Endodermal cell (in vitro differentiated cells): ENCODE data around the gene PEAR1. TPM values are rescaled to one million over a fixed set of nuclear protein-coding genes. Genes with fewer than 3 reads are reported as not detected.

ENCODE experiments used
- DNase-seq: peaks from one replicate; pipeline ENCODE4 v3.0.0-alpha.2; 2017
- H3K27ac ChIP-seq: 2 replicates; pipeline ENCODE4 v1.5.1; 2013; ENCODE audit warnings: mild to moderate bottlenecking, low read depth, low read length, moderate library complexity
- H3K27me3 ChIP-seq: 2 replicates; pipeline ENCODE4 v1.6.1; 2013; ENCODE audit warnings: mild to moderate bottlenecking, low read length, moderate library complexity; ENCODE audit not compliant: insufficient read depth, control insufficient read depth, poor library complexity, severe bottlenecking
- H3K36me3 ChIP-seq: 2 replicates; pipeline ENCODE4 v1.7.0; 2013; ENCODE audit warnings: mild to moderate bottlenecking, low read length, moderate library complexity; ENCODE audit not compliant: control insufficient read depth, insufficient read depth
- H3K4me1 ChIP-seq: one replicate; pipeline ENCODE4 v1.7.0; 2013; ENCODE audit warnings: low read length; ENCODE audit not compliant: control insufficient read depth, insufficient read depth
- H3K4me3 ChIP-seq: 2 replicates; pipeline ENCODE4 v1.5.1; 2013; ENCODE audit warnings: mild to moderate bottlenecking, low read length, moderate library complexity
- H3K9ac ChIP-seq: 2 replicates; pipeline ENCODE4 v1.6.1; 2013; ENCODE audit warnings: mild to moderate bottlenecking, low read length, moderate library complexity; ENCODE audit not compliant: poor library complexity, severe bottlenecking; ENCODE audit errors: extremely low read depth
- H3K9me3 ChIP-seq: 2 replicates; pipeline ENCODE4 v1.6.1; 2013; ENCODE audit warnings: mild to moderate bottlenecking, low read length, moderate library complexity; ENCODE audit not compliant: control insufficient read depth
- H3K27ac Mint-ChIP-seq: 2 replicates; pipeline ENCODE4 v1.8.0; 2020; ENCODE audit warnings: mixed read lengths
- H3K27me3 Mint-ChIP-seq: 2 replicates; pipeline ENCODE4 v1.8.0; 2021; ENCODE audit warnings: mild to moderate bottlenecking, mixed read lengths; ENCODE audit not compliant: insufficient read depth
- H3K36me3 Mint-ChIP-seq: 2 replicates; pipeline ENCODE4 v1.8.0; 2020; ENCODE audit warnings: low read depth, mixed read lengths
- H3K4me1 Mint-ChIP-seq: 2 replicates; pipeline ENCODE4 v1.8.0; 2020; ENCODE audit warnings: mixed read lengths
- H3K4me3 Mint-ChIP-seq: 2 replicates; pipeline ENCODE4 v1.8.0; 2020; ENCODE audit warnings: mild to moderate bottlenecking, moderate library complexity, mixed read lengths
- H3K9me3 Mint-ChIP-seq: 2 replicates; pipeline ENCODE4 v1.8.0; 2020; ENCODE audit warnings: mild to moderate bottlenecking, mixed read lengths
- WGBS, 2 experiments: methylation state at CpG; one replicate each; pipeline versions ENCODE4 v1.1.5 to v1.1.7; 2013; ENCODE audit warnings: missing lambda C conversion rate in 2 of 2, mixed read lengths in 1 of 2; ENCODE audit not compliant: insufficient coverage in 1 of 2, insufficient read length in 1 of 2; 5-methylcytosine and 5-hydroxymethylcytosine counted together
- total RNA-seq, 2 donors: library from RNA; stranded (reverse); fragmentation: NEBNext Ultra II Directional in 1 of 2; extraction: Animal tissue kit (Norgen Biotek cat#: 25700) in 1 of 2; gene quantifications; 2 replicates in 1 of 2; 3 replicates in 1 of 2; pipeline ENCODE4 v1.2.1, GENCODE V29; 2021
- TF ChIP-seq, protein P1 (sequence below): fragments of 200-600 bp; sonication (generic); conservative IDR thresholded peaks from 2 replicates; pipeline ENCODE4 v1.5.0; 2021; ENCODE audit warnings: antibody characterized with exemption, mild to moderate bottlenecking

PEAR1 gene
- total RNA-seq, 2 donors from 2014 or later = 0.29 to 0.53 TPM

- Histone ChIP-seq H3K4me1 (no peaks in the 10 kb centered on the region), H3K36me3 (peaks cover 76% of the 10 kb centered on the region), H3K9me3 (no peaks in the 10 kb centered on the region), H3K27me3 (no peaks in the 10 kb centered on the region), H3K9ac (no peak overlapping the region), H3K4me3 (no peak overlapping the region), H3K27ac (no peak overlapping the region)
- peaks cover 69% of the 10 kb centered on the region for H3K36me3 Mint-ChIP-seq
- no peak overlapping the region for H3K27ac Mint-ChIP-seq
- no peak for DNase-seq
- no peaks in the 10 kb centered on the region for H3K9me3 Mint-ChIP-seq
- no peak overlapping the region for H3K4me3 Mint-ChIP-seq
- peaks cover 8% of the 10 kb centered on the region for H3K4me1 Mint-ChIP-seq
- WGBS, 2 experiments = 96% methylated on average over 8 of the region's 8 CpGs; no CpG with 5 or more reads in 1 of the 2 experiments
- TF ChIP-seq, protein P1, sequence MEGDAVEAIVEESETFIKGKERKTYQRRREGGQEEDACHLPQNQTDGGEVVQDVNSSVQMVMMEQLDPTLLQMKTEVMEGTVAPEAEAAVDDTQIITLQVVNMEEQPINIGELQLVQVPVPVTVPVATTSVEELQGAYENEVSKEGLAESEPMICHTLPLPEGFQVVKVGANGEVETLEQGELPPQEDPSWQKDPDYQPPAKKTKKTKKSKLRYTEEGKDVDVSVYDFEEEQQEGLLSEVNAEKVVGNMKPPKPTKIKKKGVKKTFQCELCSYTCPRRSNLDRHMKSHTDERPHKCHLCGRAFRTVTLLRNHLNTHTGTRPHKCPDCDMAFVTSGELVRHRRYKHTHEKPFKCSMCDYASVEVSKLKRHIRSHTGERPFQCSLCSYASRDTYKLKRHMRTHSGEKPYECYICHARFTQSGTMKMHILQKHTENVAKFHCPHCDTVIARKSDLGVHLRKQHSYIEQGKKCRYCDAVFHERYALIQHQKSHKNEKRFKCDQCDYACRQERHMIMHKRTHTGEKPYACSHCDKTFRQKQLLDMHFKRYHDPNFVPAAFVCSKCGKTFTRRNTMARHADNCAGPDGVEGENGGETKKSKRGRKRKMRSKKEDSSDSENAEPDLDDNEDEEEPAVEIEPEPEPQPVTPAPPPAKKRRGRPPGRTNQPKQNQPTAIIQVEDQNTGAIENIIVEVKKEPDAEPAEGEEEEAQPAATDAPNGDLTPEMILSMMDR = no peak
- H3K27me3 Mint-ChIP-seq = no peaks in the 10 kb centered on the region
Measured at GRCh38 chr1:156937883-156938282, 44.4 kb downstream of the PEAR1 start.

- Mint-ChIP-seq H3K9me3 (no peaks in the 10 kb centered on the region), H3K27me3 (no peaks in the 10 kb centered on the region), H3K27ac (peak overlapping the region; percentile 55), H3K36me3 (peaks cover 73% of the 10 kb centered on the region), H3K4me3 (no peak overlapping the region), H3K4me1 (peaks cover under 1% of the 10 kb centered on the region)
- Histone ChIP-seq H3K4me1 (no peaks in the 10 kb centered on the region), H3K36me3 (peaks cover 82% of the 10 kb centered on the region), H3K4me3 (no peak overlapping the region), H3K27me3 (no peaks in the 10 kb centered on the region), H3K27ac (no peak overlapping the region), H3K9ac (no peak overlapping the region), H3K9me3 (no peaks in the 10 kb centered on the region)
- no peak for DNase-seq
- TF ChIP-seq, protein P1 = no peak
- WGBS, 2 experiments = 91 to 95% methylated on average over 5 to 7 of the region's 7 CpGs
Measured at GRCh38 chr1:156938813-156939212, 45.3 kb downstream of the PEAR1 start.

DNA sequence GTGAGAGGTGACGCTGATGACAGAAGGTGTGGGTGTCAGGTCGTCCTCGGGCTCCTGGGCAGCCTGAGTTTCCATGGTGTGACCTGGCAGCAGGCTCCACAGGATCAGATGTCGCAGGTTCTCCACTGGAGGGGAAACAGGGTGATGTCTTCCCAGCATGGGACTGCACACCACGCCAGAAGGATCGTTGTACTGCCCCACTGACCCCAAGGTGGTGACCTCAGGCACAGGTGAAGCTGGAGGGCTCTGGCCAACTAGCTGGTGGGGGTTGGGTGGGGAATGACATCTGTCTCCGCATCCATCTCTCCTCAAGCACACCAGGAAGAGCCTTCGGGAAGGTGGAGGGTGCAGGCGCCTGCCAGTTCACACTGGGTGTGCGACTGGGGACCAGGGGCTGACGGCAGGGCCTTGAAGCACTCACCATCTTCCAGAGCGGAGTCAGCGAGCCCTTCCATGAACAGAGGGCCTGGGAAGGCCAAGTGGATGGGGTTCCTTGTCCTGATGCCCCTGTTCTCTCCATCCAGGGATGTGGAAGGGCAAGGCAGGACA is 46.3 kb downstream of the PEAR1 start:
- Mint-ChIP-seq H3K4me1 (no peaks in the 10 kb centered on the region), H3K27ac (no peak overlapping the region), H3K9me3 (no peaks in the 10 kb centered on the region), H3K27me3 (no peaks in the 10 kb centered on the region), H3K4me3 (no peak overlapping the region), H3K36me3 (peaks cover 76% of the 10 kb centered on the region)
- Histone ChIP-seq H3K9ac (no peak overlapping the region), H3K4me3 (no peak overlapping the region), H3K9me3 (no peaks in the 10 kb centered on the region), H3K4me1 (no peaks in the 10 kb centered on the region), H3K36me3 (peaks cover 88% of the 10 kb centered on the region), H3K27me3 (no peaks in the 10 kb centered on the region), H3K27ac (no peak overlapping the region)
- 93 to 99% methylated on average over 10 to 13 of the region's 13 CpGs for whole genome bisulfite sequencing, 2 experiments
- TF ChIP-seq, protein P1 = no peak
- DNase-seq = no peak
